AG09309 (cell line): ENCODE results near the gene MYLIP.

ENCODE experiments used
- DNase-seq: peaks from one replicate; pipeline ENCODE4 v3.0.0-alpha.2; 2010; ENCODE audit warnings: low read depth
- H3K4me3 ChIP-seq: 2 replicates; pipeline ENCODE4 v1.5.1; 2011; ENCODE audit warnings: mild to moderate bottlenecking, low read depth, low read length, moderate library complexity; ENCODE audit not compliant: control insufficient read depth
- CTCF ChIP-seq: IDR thresholded peaks from 2 replicates; pipeline ENCODE4 v1.5.1; 2011; ENCODE audit warnings: mild to moderate bottlenecking, low read depth, low read length, inconsistent platforms; ENCODE audit not compliant: insufficient read depth, control insufficient read depth; ENCODE audit errors: missing control alignments

MYLIP gene

GRCh38 chr6:16163535-16164300 lies 34.8 kb downstream of the MYLIP start:
- TF ChIP-seq CTCF, result no peak
- no peak overlapping the region for H3K4me3 ChIP-seq
- no peak for DNase-seq

- no peak overlapping the region for H3K4me3 ChIP-seq
- no peak for TF ChIP-seq CTCF
- no peak for DNase-seq
These were observed 36.8 kb downstream of the MYLIP start for GRCh38 chr6:16165641-16166040.

- no peak for TF ChIP-seq CTCF
- DNase-seq, result no peak
These were observed 38.2 kb downstream of the MYLIP start for GRCh38 chr6:16166871-16167608.

GRCh38 chr6:16168121-16168520 lies 39.2 kb downstream of the MYLIP start:
- H3K4me3 ChIP-seq, result no peak overlapping the region
- no peak for DNase-seq

More at GRCh38 chr6:16166871-16167608, 38.2 kb downstream of the MYLIP start:
- no peak overlapping the region for H3K4me3 ChIP-seq

GRCh38 chr6:16168858-16169257 lies 40.0 kb downstream of the MYLIP start:
- TF ChIP-seq CTCF, result peak; percentile 69
- DNase-seq, result no peak
- H3K4me3 ChIP-seq, result no peak overlapping the region

More at GRCh38 chr6:16168121-16168520, 39.2 kb downstream of the MYLIP start:
- TF ChIP-seq CTCF, result no peak

GRCh38 chr6:16171400-16171799 lies 42.5 kb downstream of the MYLIP start:
- TF ChIP-seq CTCF, result no peak
- no peak for DNase-seq
- H3K4me3 ChIP-seq, result no peak overlapping the region
